CD8-positive, alpha-beta memory T cell (primary cell): Measurements from ENCODE around the gene ZXDC. TPM values are rescaled to one million over a fixed set of nuclear protein-coding genes. Genes with fewer than 3 reads are reported as not detected.

Experiments
- CTCF ChIA-PET: fragments of 350-600 bp; sonication (Branson Sonifier 250); formaldehyde crosslinking; loops from one replicate; lab custom pipeline; 2021; ENCODE audit warnings: antibody characterized with exemption; lab: Charles Lee
- POLR2A ChIA-PET: fragments of 350-600 bp; sonication (Branson Sonifier 250); formaldehyde crosslinking; loops from one replicate; lab custom pipeline; 2021; ENCODE audit warnings: antibody characterized with exemption; lab: Charles Lee
- DNase-seq, 5 donors: peaks; one replicate each; pipeline versions ENCODE4 v3.0.0 to v3.0.0-alpha.2; 2020 to 2022; ENCODE audit warnings: mixed read lengths in 1 of 5
- H3K27ac ChIP-seq: one replicate; pipeline ENCODE4 v1.7.0; 2013; ENCODE audit warnings: low read depth, mild to moderate bottlenecking, low read length, moderate library complexity
- H3K27me3 ChIP-seq: 2 replicates; pipeline ENCODE4 v1.7.0; 2013; ENCODE audit warnings: low read length, mild to moderate bottlenecking; ENCODE audit not compliant: insufficient read depth, poor library complexity, severe bottlenecking
- H3K36me3 ChIP-seq: 2 replicates; pipeline ENCODE4 v1.7.0; 2013; ENCODE audit warnings: mild to moderate bottlenecking, low read length, moderate library complexity; ENCODE audit not compliant: insufficient read depth
- H3K4me1 ChIP-seq: 2 replicates; pipeline ENCODE4 v1.7.0; 2013; ENCODE audit warnings: mild to moderate bottlenecking, low read length, moderate library complexity; ENCODE audit not compliant: insufficient read depth
- H3K4me3 ChIP-seq: 2 replicates; pipeline ENCODE4 v1.7.0; 2013; ENCODE audit warnings: mild to moderate bottlenecking, low read length
- H3K9me3 ChIP-seq: 2 replicates; pipeline ENCODE4 v1.7.0; 2013; ENCODE audit warnings: mild to moderate bottlenecking, low read length
- H3K27ac Mint-ChIP-seq, 8 donors: one replicate each; pipeline ENCODE4 v1.8.0; 2020 to 2021; ENCODE audit warnings: mixed read lengths in 8 of 8, mild to moderate bottlenecking in 6 of 8, inconsistent platforms in 3 of 8, moderate library complexity in 3 of 8
- H3K27me3 Mint-ChIP-seq, 2 donors: one replicate each; pipeline ENCODE4 v1.8.0; 2020 to 2021; ENCODE audit warnings: mixed read lengths in 2 of 2, mild to moderate bottlenecking in 1 of 2, moderate library complexity in 1 of 2
- H3K36me3 Mint-ChIP-seq, 3 donors: one replicate each; pipeline ENCODE4 v1.8.0; 2020 to 2021; ENCODE audit warnings: mixed read lengths in 3 of 3, inconsistent platforms in 1 of 3, mild to moderate bottlenecking in 1 of 3
- H3K4me1 Mint-ChIP-seq, 3 donors: one replicate each; pipeline ENCODE4 v1.8.0; 2020 to 2021; ENCODE audit warnings: mixed read lengths in 3 of 3, inconsistent platforms in 1 of 3, mild to moderate bottlenecking in 1 of 3
- H3K4me3 Mint-ChIP-seq, 7 donors: one replicate each; pipeline ENCODE4 v1.8.0; 2020 to 2021; ENCODE audit warnings: mixed read lengths in 7 of 7, mild to moderate bottlenecking in 6 of 7, moderate library complexity in 4 of 7, inconsistent platforms in 2 of 7
- H3K9me3 Mint-ChIP-seq, 5 donors: one replicate each; pipeline ENCODE4 v1.8.0; 2020 to 2022; ENCODE audit warnings: mixed read lengths in 5 of 5, mild to moderate bottlenecking in 3 of 5, moderate library complexity in 2 of 5, inconsistent platforms in 1 of 5
- polyA plus RNA-seq: library from polyadenylated mRNA; unstranded; fragments of 300-500 nt; fragmentation: Illumina TruSeq; gene quantifications from one replicate; pipeline ENCODE4 v1.2.3, GENCODE V29; 2021
- total RNA-seq, 2 experiments: library from RNA; stranded (reverse); gene quantifications; one replicate each; pipeline ENCODE4 v1.2.3, GENCODE V29; 2021

Gene ZXDC
- total and polyA plus RNA-seq, 3 experiments from 2014 or later: 24.2 to 25.0 (median 24.6) TPM

DNA sequence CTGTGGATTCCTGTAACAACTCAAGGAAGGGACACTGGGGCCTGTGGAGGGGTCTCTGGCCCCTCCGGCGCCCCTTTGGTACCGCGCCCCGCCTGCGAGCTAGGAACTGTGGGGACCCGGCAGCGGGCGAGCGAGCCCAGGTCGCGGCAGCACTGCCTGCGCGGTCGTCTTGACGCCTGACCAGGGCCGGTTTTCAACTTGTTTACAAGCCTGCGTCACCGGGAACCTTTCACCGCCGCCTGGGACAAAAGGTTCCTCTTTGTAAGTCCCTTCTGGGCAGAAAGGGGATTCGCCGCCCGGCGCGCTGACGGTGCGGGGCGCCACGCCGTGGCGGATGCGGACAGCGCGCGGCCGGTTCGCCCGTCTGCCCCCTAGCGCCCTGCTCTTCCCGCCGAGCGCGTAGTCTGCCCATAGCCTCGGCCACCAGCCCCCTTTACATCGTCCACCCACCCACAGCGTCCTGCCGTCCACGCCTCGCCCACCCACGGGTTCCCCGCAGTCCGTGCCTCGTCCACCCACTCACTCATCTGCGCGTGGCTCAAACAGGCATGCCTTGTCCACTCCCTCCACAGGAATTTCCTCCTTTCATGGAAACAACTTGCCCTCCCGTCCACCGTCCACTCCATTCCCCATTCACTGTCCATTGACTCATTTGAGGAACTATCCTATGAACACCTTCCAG lies 86.4 kb downstream of the ZXDC start:
- peak in 2 of 5 donors; percentile 6 to 17 for DNase-seq
- Mint-ChIP-seq H3K9me3 (peaks cover 0 to 2% (median 0%) of the 10 kb centered on the region in 5 donors), H3K36me3 (no peaks in the 10 kb centered on the region), H3K27ac (no peak overlapping the region), H3K4me1 (peaks cover 0 to 10% (median 7%) of the 10 kb centered on the region in 3 donors), H3K27me3 (peaks cover 26 to 76% of the 10 kb centered on the region in 2 donors), H3K4me3 (peak overlapping the region in 2 of 7 donors; percentile 24 to 42)
- POLR2A ChIA-PET: no interaction called here
- Histone ChIP-seq H3K4me1 (no peaks in the 10 kb centered on the region), H3K27me3 (peaks cover 4% of the 10 kb centered on the region), H3K27ac (no peak overlapping the region), H3K36me3 (no peaks in the 10 kb centered on the region), H3K9me3 (no peaks in the 10 kb centered on the region), H3K4me3 (no peak overlapping the region)
- CTCF ChIA-PET: no interaction called here

Other genes with a start within 250 kb of the ZXDC start
- gene KLF15, start 118.5 kb downstream of the ZXDC start, total RNA-seq: under 1 TPM; 0.11 to 0.18 TPM
- not detected for gene KLF15, start 118.5 kb downstream of the ZXDC start, polyA plus RNA-seq
- not detected for gene CFAP100, start 81.0 kb downstream of the ZXDC start, total RNA-seq
- gene CFAP100, start 81.0 kb downstream of the ZXDC start, polyA plus RNA-seq: not detected
- gene UROC1, start 41.9 kb upstream of the ZXDC start, total RNA-seq: not detected
- gene UROC1, start 41.9 kb upstream of the ZXDC start, polyA plus RNA-seq: not detected
- gene CHST13, start 48.3 kb upstream of the ZXDC start, total RNA-seq: under 1 TPM; 0.24 to 0.31 TPM
- not detected for gene CHST13, start 48.3 kb upstream of the ZXDC start, polyA plus RNA-seq
- not detected for gene C3orf22, start 83.0 kb upstream of the ZXDC start, total RNA-seq
- gene C3orf22, start 83.0 kb upstream of the ZXDC start, polyA plus RNA-seq: not detected
- 1 to 10 TPM; 1.3 TPM for gene TXNRD3, start 179.2 kb upstream of the ZXDC start, total RNA-seq
- gene TXNRD3, start 179.2 kb upstream of the ZXDC start, polyA plus RNA-seq: 1.3 TPM
- gene CHCHD6, start 228.3 kb upstream of the ZXDC start, total RNA-seq: 10 to 100 TPM; 15.0 to 16.7 TPM
- gene CHCHD6, start 228.3 kb upstream of the ZXDC start, polyA plus RNA-seq: 12.0 TPM